Measurements from ENCODE around the gene PRKAA1.

DNA sequence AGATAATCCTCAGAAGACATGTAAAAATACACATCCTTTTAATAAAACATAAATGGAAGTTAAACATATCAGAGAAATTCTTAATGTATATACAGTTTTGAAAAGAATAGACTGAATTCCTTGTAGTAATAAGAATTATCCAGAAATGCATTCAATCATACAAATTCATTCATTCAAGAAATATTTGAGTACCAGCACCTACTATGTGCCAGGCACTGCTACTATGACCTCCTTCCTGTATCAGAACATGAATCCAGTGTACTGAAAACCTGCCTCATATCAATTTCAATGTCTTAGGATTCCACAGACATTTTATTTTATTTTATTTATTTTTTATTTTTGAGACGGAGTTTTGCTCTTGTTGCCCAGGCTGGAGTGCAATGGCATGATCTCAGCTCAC is 13.3 kb downstream of the PRKAA1 start:
- no peak for TF ChIP-seq SREBF2 (IDR thresholded peaks at IDR 0.05)
- no peak for TF ChIP-seq ZFP36 (IDR thresholded peaks at IDR 0.05; ENCODE audit: borderline replicate concordance, partially characterized antibody)
- no peak for TF ChIP-seq REST (IDR thresholded peaks at IDR 0.05)
- TF ChIP-seq POLR2AphosphoS2 (conservative IDR thresholded peaks at IDR 0.05; ENCODE audit: low read length) = no peak
- TF ChIP-seq, protein P1, sequence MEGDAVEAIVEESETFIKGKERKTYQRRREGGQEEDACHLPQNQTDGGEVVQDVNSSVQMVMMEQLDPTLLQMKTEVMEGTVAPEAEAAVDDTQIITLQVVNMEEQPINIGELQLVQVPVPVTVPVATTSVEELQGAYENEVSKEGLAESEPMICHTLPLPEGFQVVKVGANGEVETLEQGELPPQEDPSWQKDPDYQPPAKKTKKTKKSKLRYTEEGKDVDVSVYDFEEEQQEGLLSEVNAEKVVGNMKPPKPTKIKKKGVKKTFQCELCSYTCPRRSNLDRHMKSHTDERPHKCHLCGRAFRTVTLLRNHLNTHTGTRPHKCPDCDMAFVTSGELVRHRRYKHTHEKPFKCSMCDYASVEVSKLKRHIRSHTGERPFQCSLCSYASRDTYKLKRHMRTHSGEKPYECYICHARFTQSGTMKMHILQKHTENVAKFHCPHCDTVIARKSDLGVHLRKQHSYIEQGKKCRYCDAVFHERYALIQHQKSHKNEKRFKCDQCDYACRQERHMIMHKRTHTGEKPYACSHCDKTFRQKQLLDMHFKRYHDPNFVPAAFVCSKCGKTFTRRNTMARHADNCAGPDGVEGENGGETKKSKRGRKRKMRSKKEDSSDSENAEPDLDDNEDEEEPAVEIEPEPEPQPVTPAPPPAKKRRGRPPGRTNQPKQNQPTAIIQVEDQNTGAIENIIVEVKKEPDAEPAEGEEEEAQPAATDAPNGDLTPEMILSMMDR (IDR thresholded peaks at IDR 0.05) = no peak
- TF ChIP-seq TP53 (CRISPR knock-in tag; IDR thresholded peaks at IDR 0.05) = no peak
- no peak for TF ChIP-seq POLR2A (IDR thresholded peaks at IDR 0.05; ENCODE audit: low read length)
- TF ChIP-seq PHF8 (IDR thresholded peaks at IDR 0.05; ENCODE audit: borderline replicate concordance, low read depth) = no peak
- no peak for TF ChIP-seq BHLHE40 (IDR thresholded peaks at IDR 0.05; ENCODE audit: low read depth, low read length)
- TF ChIP-seq EP300 (IDR thresholded peaks at IDR 0.05) = no peak

All from A549 (cell line).